ENCODE data around the gene TMEM37. TPM values are rescaled to one million over a fixed set of nuclear protein-coding genes. Genes with fewer than 3 reads are reported as not detected.

TMEM37 gene
- total and polyA plus RNA-seq, 2 of the 8 experiments (the other 6 are each of a cell fraction or from before 2014, with no cell fraction given): 11.0 to 16.2 TPM

- Histone ChIP-seq H3K14ac (ENCODE audit: insufficient read length) (no peak overlapping the region), H3K4me1 (replicated peaks in 1 of 4; ENCODE audit: control insufficient read depth in 3 of 4, insufficient read depth in 4 of 4, low read length in 3 of 4) (no peaks in the 10 kb centered on the region), H2BK12ac (ENCODE audit: low read depth, low read length) (no peak overlapping the region), H3K36me3 (ENCODE audit: control insufficient read depth in 2 of 4, insufficient read depth in 4 of 4, low read length in 3 of 4) (no peaks in the 10 kb centered on the region), H3K23ac (ENCODE audit: insufficient read length) (no peak overlapping the region), H3K27ac (ENCODE audit: low read depth, low read length) (no peak overlapping the region), H2AK5ac (ENCODE audit: low read depth, low read length) (no peak overlapping the region), H3K23me2 (ENCODE audit: low read depth, low read length) (no peaks in the 10 kb centered on the region), H3K4me2 (ENCODE audit: insufficient read depth in 1 of 2, low read depth in 2 of 2, low read length in 2 of 2) (no peak overlapping the region), H4K20me1 (replicated peaks in 1 of 2; ENCODE audit: control insufficient read depth in 1 of 2, insufficient read depth in 2 of 2, low read length in 2 of 2) (no peaks in the 10 kb centered on the region), H3K9ac (replicated peaks in 1 of 4; ENCODE audit: extremely low read depth in 1 of 4, low read depth in 3 of 4, low read length in 3 of 4) (no peak overlapping the region), H3K79me2 (ENCODE audit: control insufficient read depth in 1 of 2, insufficient read depth in 2 of 2, low read length in 2 of 2) (no peaks in the 10 kb centered on the region), H3K4me3 (ENCODE audit: extremely low read depth in 1 of 4, insufficient read depth in 2 of 4, low read depth in 3 of 4, low read length in 4 of 4) (no peak overlapping the region), H3K4ac (replicated peaks; ENCODE audit: insufficient read length, low read depth, low read length) (no peak overlapping the region), H4K5ac (ENCODE audit: insufficient read length, low read depth, low read length) (no peak overlapping the region), H2BK5ac (ENCODE audit: low read depth, low read length) (no peak overlapping the region), H4K8ac (ENCODE audit: extremely low read depth, insufficient read depth, low read length) (no peak overlapping the region), H2BK120ac (replicated peaks; ENCODE audit: low read depth, low read length) (no peak overlapping the region), H3K9me3 (ENCODE audit: insufficient read depth in 2 of 2, low read depth in 1 of 2, low read length in 1 of 2) (no peaks in the 10 kb centered on the region), H2AFZ (ENCODE audit: low read length) (peak overlapping the region; percentile 91; the same call in 1 of the 2 replicates), H3K79me1 (ENCODE audit: low read depth, low read length) (no peaks in the 10 kb centered on the region), H3K18ac (ENCODE audit: extremely low read depth, low read length) (no peak overlapping the region), H2BK15ac (ENCODE audit: low read length) (no peak overlapping the region), H4K91ac (replicated peaks; ENCODE audit: insufficient read length, low read length) (no peak overlapping the region), H3K27me3 (replicated peaks in 1 of 4; ENCODE audit: control insufficient read depth in 3 of 4, extremely low read depth in 1 of 4, insufficient read depth in 3 of 4, low read length in 3 of 4) (no peaks in the 10 kb centered on the region), H2BK20ac (ENCODE audit: low read length) (no peak overlapping the region), H3K56ac (replicated peaks; ENCODE audit: insufficient read length, low read depth, low read length) (no peak overlapping the region)
- no peak for FAIRE-seq
- 76% methylated on average over 5 of the region's 5 CpGs; no CpG with 5 or more reads in 1 of the 2 experiments for WGBS, 2 experiments (ENCODE audit: extremely low coverage in 1 of 2, insufficient coverage in 1 of 2, insufficient read length in 1 of 2, insufficient replicate concordance in 2 of 2, low coverage in 1 of 2, low lambda C conversion rate in 2 of 2, missing lambda C conversion rate in 1 of 2)
- CTCF ChIA-PET (ENCODE audit: partially characterized antibody): interaction anchor here (0.5 to 21.3 kb wide), 24 partner anchors 9 to 885 kb away, joined by 3 to 411 read pairs (median 4); no protein-coding TSS in a partner anchor
- no peak for DNase-seq (ENCODE audit: low read depth in 1 of 2, low spot score in 2 of 2)
- POLR2A ChIA-PET (ENCODE audit: partially characterized antibody): interaction anchor here (0.7 to 1.6 kb wide), 3 partner anchors 27 to 67 kb away, joined by 3 to 4 read pairs (median 3); no protein-coding TSS in a partner anchor
- no peak for TF ChIP-seq GABPA (IDR thresholded peaks at IDR 0.05; ENCODE audit: borderline replicate concordance, insufficient read depth, low read length)
- TF ChIP-seq TEAD4 (IDR thresholded peaks at IDR 0.05; ENCODE audit: low read depth, low read length): no peak
- no peak for TF ChIP-seq NRF1 (IDR thresholded peaks at IDR 0.05; ENCODE audit: low read depth, low read length)
- TF ChIP-seq SRF (IDR thresholded peaks at IDR 0.05; ENCODE audit: low read depth, low read length): no peak
- TF ChIP-seq SUZ12 (IDR thresholded peaks at IDR 0.05; ENCODE audit: low read length): no peak
- TF ChIP-seq SIN3A (conservative IDR thresholded peaks at IDR 0.05 in 1 of 2, IDR thresholded peaks at IDR 0.05 in 1 of 2; ENCODE audit: low read depth in 1 of 2, low read length in 2 of 2): no peak
- TF ChIP-seq ATF3 (IDR thresholded peaks at IDR 0.05; ENCODE audit: insufficient read depth, low read depth, low read length): no peak
- TF ChIP-seq HDAC6 (IDR thresholded peaks at IDR 0.05; ENCODE audit: low read depth, low read length): no peak
- TF ChIP-seq ZNF274 (IDR thresholded peaks at IDR 0.05; ENCODE audit: borderline replicate concordance, extremely low read depth, low read length): no peak
- no peak for TF ChIP-seq YY1 (IDR thresholded peaks at IDR 0.05; ENCODE audit: low read depth, low read length)
- TF ChIP-seq CHD1 (IDR thresholded peaks at IDR 0.05; ENCODE audit: low read depth, low read length): no peak
- no peak for TF ChIP-seq HDAC2 (IDR thresholded peaks at IDR 0.05; ENCODE audit: borderline replicate concordance in 1 of 2, low read depth in 2 of 2, low read length in 2 of 2)
- TF ChIP-seq CTBP2 (IDR thresholded peaks at IDR 0.05; ENCODE audit: borderline replicate concordance, insufficient read depth, insufficient read length, low read length): no peak
- no peak for TF ChIP-seq CEBPB (IDR thresholded peaks at IDR 0.05; ENCODE audit: low read depth, low read length)
Measured at GRCh38 chr2:119408221-119408619, 23.4 kb upstream of the TMEM37 start.
